ENCODE data around the gene KRT76.
"Not testable (repeated sequence)": the region's sequence is repeated elsewhere in the genome, so short reads cannot be mapped to it uniquely, and the experiment has no call there.

Gene KRT76

GRCh38 chr12:52796429-52796794 lies 19.3 kb upstream of the KRT76 start:
- no peak for DNase-seq

- DNase-seq: peak; percentile 26
Observed at GRCh38 chr12:52795694-52796428, 18.7 kb upstream of the KRT76 start, which contains the start of gene KRT3. Gene KRT3, minus strand, starts transcription at chr12:52796117. Its CDS starts 75 bp downstream, at chr12:52796042.

- not testable (repeated sequence) for DNase-seq
Observed at GRCh38 chr12:52795332-52795674, 18.2 kb upstream of the KRT76 start.

- DNase-seq: no peak
Observed at GRCh38 chr12:52794479-52795331, 17.6 kb upstream of the KRT76 start.

GRCh38 chr12:52792185-52793029 lies 15.3 kb upstream of the KRT76 start:
- no peak for DNase-seq

- no peak for DNase-seq
Observed at GRCh38 chr12:52791271-52792184, 14.4 kb upstream of the KRT76 start.

GRCh38 chr12:52790427-52791270 lies 13.5 kb upstream of the KRT76 start:
- DNase-seq: no peak

GRCh38 chr12:52789637-52790426 lies 12.7 kb upstream of the KRT76 start:
- peak; percentile 55 for DNase-seq

- no peak for DNase-seq
Observed at GRCh38 chr12:52788876-52789636, 11.9 kb upstream of the KRT76 start.

- no peak for DNase-seq
Observed at GRCh38 chr12:52788192-52788875, 11.2 kb upstream of the KRT76 start.

- peak; percentile 47 for DNase-seq
Observed at GRCh38 chr12:52787324-52788191, 10.4 kb upstream of the KRT76 start.

- DNase-seq: no peak
Observed at GRCh38 chr12:52784909-52785308, 7.8 kb upstream of the KRT76 start.

- no peak for DNase-seq
Observed at GRCh38 chr12:52783563-52784316, 6.6 kb upstream of the KRT76 start.

- no peak for DNase-seq
Observed at GRCh38 chr12:52782502-52782901, 5.4 kb upstream of the KRT76 start.

- no peak for DNase-seq
Observed at GRCh38 chr12:52781399-52782082, 4.4 kb upstream of the KRT76 start.

- DNase-seq: no peak
Observed at GRCh38 chr12:52779914-52780313, 2.8 kb upstream of the KRT76 start.

- no peak for DNase-seq
Observed at GRCh38 chr12:52778833-52779232, 1.7 kb upstream of the KRT76 start.
